DND-41 (cell line): ENCODE measurements around the gene ALG9.

Source experiments
- ATAC-seq: fragments of 200-7000 bp; cut with Tn5 transposase; 3 replicates; pipeline ENCODE4 v1.9.1; 2021; ENCODE audit warnings: low read depth; ENCODE audit not compliant: insufficient read depth
- DNase-seq: peaks from one replicate; pipeline ENCODE4 v3.0.0-alpha.2; 2020
- H2AFZ ChIP-seq: 2 replicates; pipeline ENCODE4 v1.6.0; 2012; ENCODE audit warnings: low read depth, low read length
- H3K27ac ChIP-seq: 2 replicates; pipeline ENCODE4 v1.5.1; 2012; ENCODE audit warnings: low read length, inconsistent platforms
- H3K27me3 ChIP-seq: fragments of 200-600 bp; sonication (generic); 2 replicates; pipeline ENCODE4 v1.6.0; 2012; ENCODE audit warnings: low read length, mild to moderate bottlenecking, inconsistent platforms; ENCODE audit not compliant: insufficient read depth, poor library complexity
- H3K36me3 ChIP-seq: 2 replicates; pipeline ENCODE4 v1.5.1; 2012; ENCODE audit warnings: low read length, inconsistent platforms; ENCODE audit not compliant: insufficient read depth
- H3K4me1 ChIP-seq: 2 replicates; pipeline ENCODE4 v1.5.1; 2012; ENCODE audit warnings: mild to moderate bottlenecking, low read length; ENCODE audit not compliant: insufficient read depth
- H3K4me2 ChIP-seq: 2 replicates; pipeline ENCODE4 v1.6.0; 2012; ENCODE audit warnings: mild to moderate bottlenecking, moderate library complexity, low read length, inconsistent platforms; ENCODE audit not compliant: insufficient read depth
- H3K4me3 ChIP-seq, 2 experiments: fragments of 200-600 bp in 1 of 2; shearing (Covaris generic) in 1 of 2; 2 replicates each; pipeline ENCODE4 v1.5.1; 2012 to 2016; ENCODE audit warnings: inconsistent platforms in 2 of 2, low read length in 2 of 2, mild to moderate bottlenecking in 2 of 2, low read depth in 1 of 2, moderate library complexity in 1 of 2
- H3K79me2 ChIP-seq: 2 replicates; pipeline ENCODE4 v1.6.0; 2012; ENCODE audit warnings: low read length, inconsistent platforms; ENCODE audit not compliant: insufficient read depth
- H3K9ac ChIP-seq: 2 replicates; pipeline ENCODE4 v1.6.0; 2012; ENCODE audit warnings: low read depth, mild to moderate bottlenecking, inconsistent platforms, low read length, moderate library complexity
- H3K9me3 ChIP-seq: 2 replicates; pipeline ENCODE4 v1.5.1; 2012; ENCODE audit warnings: low read length, moderate library complexity, mild to moderate bottlenecking, inconsistent platforms; ENCODE audit not compliant: insufficient read depth, severe bottlenecking
- H4K20me1 ChIP-seq: 2 replicates; pipeline ENCODE4 v1.6.0; 2012; ENCODE audit warnings: low read length; ENCODE audit not compliant: insufficient read depth
- EZH2 ChIP-seq: IDR thresholded peaks from 3 replicates; pipeline ENCODE4 v1.6.1; 2012; ENCODE audit warnings: borderline replicate concordance, low read depth, mild to moderate bottlenecking, moderate library complexity, low read length, inconsistent platforms; ENCODE audit not compliant: severe bottlenecking
- TF ChIP-seq, protein P1 (sequence below): IDR thresholded peaks from 2 replicates; pipeline ENCODE4 v1.5.1; 2012; ENCODE audit warnings: borderline replicate concordance, low read length, moderate library complexity, mild to moderate bottlenecking; ENCODE audit not compliant: poor library complexity, severe bottlenecking; ENCODE audit errors: extremely low read depth

Gene ALG9

GRCh38 chr11:111766834-111767142, 104.6 kb downstream of the ALG9 start:
- ATAC-seq (no peak), DNase-seq (no peak)
- H4K20me1 ChIP-seq: 0 out of 2 replicates have a peak, but pooled peaks cover 8% of the 10 kb centered on the region
- peak overlapping the region; percentile 68 for H3K9ac ChIP-seq
- H3K4me3 ChIP-seq: peak overlapping the region in 1 of 2 experiments; percentile 95; a peak in 3 of 4 replicates
- H3K9me3 ChIP-seq: no peaks in the 10 kb centered on the region
- H3K4me1 ChIP-seq: peaks cover 32% of the 10 kb centered on the region
- TF ChIP-seq EZH2: no peak
- TF ChIP-seq, protein P1, sequence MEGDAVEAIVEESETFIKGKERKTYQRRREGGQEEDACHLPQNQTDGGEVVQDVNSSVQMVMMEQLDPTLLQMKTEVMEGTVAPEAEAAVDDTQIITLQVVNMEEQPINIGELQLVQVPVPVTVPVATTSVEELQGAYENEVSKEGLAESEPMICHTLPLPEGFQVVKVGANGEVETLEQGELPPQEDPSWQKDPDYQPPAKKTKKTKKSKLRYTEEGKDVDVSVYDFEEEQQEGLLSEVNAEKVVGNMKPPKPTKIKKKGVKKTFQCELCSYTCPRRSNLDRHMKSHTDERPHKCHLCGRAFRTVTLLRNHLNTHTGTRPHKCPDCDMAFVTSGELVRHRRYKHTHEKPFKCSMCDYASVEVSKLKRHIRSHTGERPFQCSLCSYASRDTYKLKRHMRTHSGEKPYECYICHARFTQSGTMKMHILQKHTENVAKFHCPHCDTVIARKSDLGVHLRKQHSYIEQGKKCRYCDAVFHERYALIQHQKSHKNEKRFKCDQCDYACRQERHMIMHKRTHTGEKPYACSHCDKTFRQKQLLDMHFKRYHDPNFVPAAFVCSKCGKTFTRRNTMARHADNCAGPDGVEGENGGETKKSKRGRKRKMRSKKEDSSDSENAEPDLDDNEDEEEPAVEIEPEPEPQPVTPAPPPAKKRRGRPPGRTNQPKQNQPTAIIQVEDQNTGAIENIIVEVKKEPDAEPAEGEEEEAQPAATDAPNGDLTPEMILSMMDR: no peak
- no peaks in the 10 kb centered on the region for H3K27me3 ChIP-seq
- H3K4me2 ChIP-seq: peak overlapping the region; percentile 82
- H3K27ac ChIP-seq: peak overlapping the region; percentile 66; the same call in 1 of the 2 replicates
- H3K36me3 ChIP-seq: peaks cover 30% of the 10 kb centered on the region
- H3K79me2 ChIP-seq: peaks cover 38% of the 10 kb centered on the region
- peak overlapping the region; percentile 93 for H2AFZ ChIP-seq

- H3K4me3 ChIP-seq: peak within 1 kb of the TSS; percentile 85 to 95
- peaks cover 43% of the 10 kb centered on the region for H3K79me2 ChIP-seq
- peaks cover 36% of the 10 kb centered on the region for H3K36me3 ChIP-seq
- peaks cover 12% of the 10 kb centered on the region; the same call in 1 of the 2 replicates for H4K20me1 ChIP-seq
- no peaks in the 10 kb centered on the region for H3K9me3 ChIP-seq
- ATAC-seq (peak; percentile 93), DNase-seq (peak; percentile 75)
- TF ChIP-seq, protein P1: no peak
- TF ChIP-seq EZH2: no peak
- H3K4me2 ChIP-seq: peak within 1 kb of the TSS; percentile 82
- H3K27me3 ChIP-seq: no peaks in the 10 kb centered on the region
- H3K4me1 ChIP-seq: peaks cover 32% of the 10 kb centered on the region
- peak within 1 kb of the TSS; percentile 68 for H3K9ac ChIP-seq
- H3K27ac ChIP-seq: peak within 1 kb of the TSS; percentile 82
- H2AFZ ChIP-seq: peak within 1 kb of the TSS; percentile 93
Observed at GRCh38 chr11:111765984-111766833, 105.2 kb downstream of the ALG9 start, which contains the start of gene PPP2R1B. PPP2R1B (minus strand) TSS chr11:111766389; CDS start chr11:111766361, 28 bp downstream.

DNA sequence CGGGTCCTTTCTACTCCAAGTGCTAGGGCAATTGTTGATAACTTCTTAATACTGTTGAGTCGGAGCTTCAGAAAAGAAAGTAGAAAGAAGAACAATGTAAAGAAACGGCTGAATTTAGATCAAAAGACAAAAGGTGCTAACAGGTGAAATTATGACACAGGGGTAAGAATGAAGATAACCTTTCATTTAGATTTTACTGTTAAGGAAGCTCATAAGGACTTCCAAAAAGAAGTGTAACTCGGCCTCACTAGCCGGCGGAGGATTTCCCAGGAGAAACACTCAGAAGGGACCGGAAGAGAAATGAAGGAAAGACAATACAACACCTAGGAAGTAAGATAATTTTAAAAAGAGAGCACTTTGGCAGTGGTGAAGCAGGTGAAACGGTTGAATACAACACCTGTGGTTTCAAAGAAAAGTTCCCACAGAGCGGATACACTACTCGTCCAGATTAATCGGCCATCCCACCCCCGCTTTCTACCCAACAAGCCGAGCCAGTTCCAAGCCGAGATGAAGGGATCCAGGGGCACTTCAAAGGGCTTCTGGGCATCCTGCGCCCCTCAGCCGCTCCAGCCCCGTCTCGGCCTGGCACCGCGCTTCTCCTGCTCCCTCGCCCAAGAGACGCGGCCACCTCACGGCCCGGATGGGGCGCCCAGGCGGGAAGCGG, 105.9 kb downstream of the ALG9 start:
- H3K79me2 ChIP-seq: peaks cover 43% of the 10 kb centered on the region
- peak overlapping the region; percentile 82 for H3K4me2 ChIP-seq
- H4K20me1 ChIP-seq: peaks cover 16% of the 10 kb centered on the region; the same call in 1 of the 2 replicates
- DNase-seq: no peak
- H3K36me3 ChIP-seq: peaks cover 43% of the 10 kb centered on the region
- H3K27ac ChIP-seq: peak overlapping the region; percentile 82
- TF ChIP-seq, protein P1: no peak
- no peak for TF ChIP-seq EZH2
- no peaks in the 10 kb centered on the region for H3K9me3 ChIP-seq
- peak overlapping the region; percentile 68 for H3K9ac ChIP-seq
- ATAC-seq: no peak; the same call in 2 of the 3 replicates
- peak overlapping the region; percentile 93 for H2AFZ ChIP-seq
- peak overlapping the region; percentile 85 to 95 for H3K4me3 ChIP-seq
- no peaks in the 10 kb centered on the region for H3K27me3 ChIP-seq
- H3K4me1 ChIP-seq: peaks cover 32% of the 10 kb centered on the region
